Activated T-cell treated with anti-CD3 and anti-CD28 coated beads for 4 hours (primary cell): ENCODE measurements around the gene MRPS34.
"Not testable (repeated sequence)": the region's sequence is repeated elsewhere in the genome, so short reads cannot be mapped to it uniquely, and the experiment has no call there.

Source experiments
- DNase-seq: peaks from one replicate; pipeline ENCODE4 v3.0.0-alpha.2; 2020

MRPS34 gene

DNA sequence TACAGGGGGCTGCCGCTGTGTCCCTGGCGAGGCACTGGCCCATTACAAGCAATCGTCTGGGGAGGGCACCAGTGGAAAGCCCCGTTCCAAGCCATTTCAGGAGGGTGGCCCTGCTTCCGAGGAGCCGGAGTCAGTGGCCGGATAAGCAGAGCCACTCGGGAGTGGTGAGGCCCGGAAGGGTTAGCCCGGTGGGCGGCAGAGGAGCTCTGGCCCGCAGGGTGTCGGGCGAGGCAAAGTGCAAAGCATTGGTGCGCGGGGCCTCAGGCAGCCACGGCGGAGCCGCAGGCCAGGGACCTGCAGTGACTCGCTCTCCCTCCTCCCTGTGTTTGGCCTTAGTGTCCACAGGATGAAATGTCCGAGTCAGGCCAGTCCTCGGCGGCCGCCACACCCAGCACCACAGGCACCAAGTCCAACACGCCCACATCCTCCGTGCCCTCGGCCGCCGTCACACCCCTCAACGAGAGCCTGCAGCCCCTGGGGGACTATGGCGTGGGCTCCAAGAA is 26.2 kb downstream of the MRPS34 start:
- DNase-seq, result no peak

DNA sequence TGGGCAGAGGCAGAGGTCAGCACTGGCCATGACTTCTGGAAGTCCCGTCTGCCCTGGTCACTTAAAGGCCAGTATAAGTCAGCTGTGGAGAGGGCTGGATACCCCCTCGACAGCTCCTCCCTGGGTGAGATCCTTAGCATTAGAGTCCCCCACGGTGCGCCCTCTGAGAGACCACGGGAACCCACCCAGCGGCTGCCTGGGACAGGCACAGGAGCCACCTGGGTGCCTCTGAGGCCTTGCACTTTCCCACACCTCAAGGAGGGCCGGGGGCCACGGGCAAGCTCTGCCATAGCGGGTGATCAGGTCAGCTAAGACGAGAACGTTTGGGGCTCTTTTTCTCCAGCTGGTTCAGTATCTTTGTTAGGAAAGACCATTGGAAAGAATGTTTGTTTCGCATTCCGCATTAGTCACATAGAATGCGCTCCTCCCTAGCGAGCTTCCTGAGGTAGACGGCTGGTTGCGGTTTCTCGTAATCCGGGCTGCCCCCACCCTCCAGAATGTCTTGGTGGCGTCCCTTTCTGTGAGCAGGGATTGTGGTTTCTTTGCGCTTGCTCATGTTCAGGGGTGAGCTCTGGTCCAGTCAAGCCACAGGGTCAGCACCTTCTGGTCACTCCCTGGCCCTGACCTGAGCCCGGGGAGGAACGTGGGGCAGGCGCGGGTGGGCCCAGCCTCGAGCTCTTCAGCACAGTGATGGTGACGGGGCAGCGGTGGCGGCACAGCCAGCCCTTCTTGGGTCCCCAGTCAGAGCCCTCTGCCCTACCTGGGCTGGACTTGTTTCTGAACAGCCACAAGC is 26.8 kb downstream of the MRPS34 start:
- no peak for DNase-seq

DNA sequence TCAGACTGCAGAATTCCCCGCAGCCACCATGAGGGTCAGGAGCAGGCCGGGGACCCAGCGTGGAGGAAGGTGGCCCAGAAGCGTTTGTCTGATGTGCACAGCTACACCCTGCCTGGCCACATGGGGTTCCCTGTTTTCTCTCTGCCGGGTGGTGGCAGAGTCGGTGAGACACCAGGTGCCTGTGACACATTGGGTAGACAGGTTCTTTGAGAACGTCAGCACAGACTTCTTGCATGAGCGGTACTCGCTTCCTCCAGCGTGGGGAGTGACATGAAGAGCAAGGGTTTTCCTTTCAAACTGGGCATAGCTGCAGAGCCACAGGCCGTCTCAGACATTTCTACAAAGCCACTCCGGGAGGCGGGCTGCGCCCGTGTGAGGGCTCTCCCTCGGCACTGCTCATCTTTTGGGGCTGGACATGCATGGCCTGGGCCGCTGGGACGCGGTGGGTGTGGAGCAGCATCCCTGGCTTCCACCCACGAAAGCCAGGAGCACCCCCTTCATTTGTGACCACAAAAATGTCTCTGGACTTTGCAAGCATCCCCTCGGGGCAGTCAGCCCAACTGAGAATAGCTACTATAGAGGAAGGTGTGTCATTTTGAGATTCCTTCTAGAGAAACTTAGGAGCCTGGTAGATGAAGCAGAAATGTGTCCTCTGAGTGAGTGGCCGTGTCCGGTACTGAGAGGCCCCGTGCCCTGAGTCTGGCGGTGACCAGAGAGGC is 27.6 kb downstream of the MRPS34 start:
- DNase-seq, result no peak

- no peak for DNase-seq
These were observed 28.5 kb downstream of the MRPS34 start for GRCh38 chr16:1744338-1744840.

DNA sequence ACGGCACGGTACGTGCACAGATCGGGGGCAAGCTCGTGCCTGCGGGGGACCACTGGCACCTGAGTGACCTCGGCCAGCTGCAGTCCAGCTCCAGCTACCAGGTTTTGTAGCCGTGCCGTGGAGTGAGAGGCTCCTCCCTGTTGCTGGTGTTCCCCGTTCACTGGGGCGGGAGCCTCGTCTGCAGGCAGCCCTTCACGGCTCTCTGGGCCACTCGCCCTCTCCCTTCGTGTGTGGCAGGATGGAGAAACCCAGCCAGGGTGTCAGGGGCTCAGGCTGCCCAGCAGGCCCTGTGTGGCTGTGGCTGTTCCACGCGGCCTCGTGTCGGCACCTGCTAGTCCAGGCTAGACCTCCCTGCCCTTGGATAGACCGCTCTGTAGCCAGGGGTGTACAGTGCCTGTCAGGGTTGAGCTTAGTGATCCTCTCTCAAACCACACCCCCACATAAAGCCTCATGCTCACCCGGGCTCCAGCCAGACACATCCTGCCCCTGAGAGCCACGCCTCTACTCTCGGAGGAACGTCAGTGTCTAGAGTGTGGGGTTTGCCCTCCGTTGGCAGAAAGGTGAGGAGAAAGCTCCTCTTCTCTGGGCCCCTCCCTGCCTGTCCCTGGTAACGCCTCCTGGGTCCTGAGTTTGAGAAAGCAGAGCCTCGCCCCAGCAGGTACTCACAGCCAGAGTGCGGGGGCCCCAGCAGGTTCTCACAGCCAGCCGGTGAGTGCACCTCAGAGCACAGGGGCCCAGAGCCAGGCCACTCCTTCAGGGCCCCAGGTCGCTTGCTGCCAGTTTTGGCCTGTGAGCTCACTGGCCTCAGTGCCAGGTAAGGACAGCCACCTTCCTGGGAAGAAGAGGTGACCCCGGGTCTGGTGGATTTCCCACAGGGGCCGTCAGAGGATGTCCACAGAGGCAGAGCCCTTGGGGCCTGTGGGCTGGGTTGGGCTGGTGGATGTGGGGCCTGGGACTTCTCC is 29.3 kb downstream of the MRPS34 start:
- no peak for DNase-seq

DNA sequence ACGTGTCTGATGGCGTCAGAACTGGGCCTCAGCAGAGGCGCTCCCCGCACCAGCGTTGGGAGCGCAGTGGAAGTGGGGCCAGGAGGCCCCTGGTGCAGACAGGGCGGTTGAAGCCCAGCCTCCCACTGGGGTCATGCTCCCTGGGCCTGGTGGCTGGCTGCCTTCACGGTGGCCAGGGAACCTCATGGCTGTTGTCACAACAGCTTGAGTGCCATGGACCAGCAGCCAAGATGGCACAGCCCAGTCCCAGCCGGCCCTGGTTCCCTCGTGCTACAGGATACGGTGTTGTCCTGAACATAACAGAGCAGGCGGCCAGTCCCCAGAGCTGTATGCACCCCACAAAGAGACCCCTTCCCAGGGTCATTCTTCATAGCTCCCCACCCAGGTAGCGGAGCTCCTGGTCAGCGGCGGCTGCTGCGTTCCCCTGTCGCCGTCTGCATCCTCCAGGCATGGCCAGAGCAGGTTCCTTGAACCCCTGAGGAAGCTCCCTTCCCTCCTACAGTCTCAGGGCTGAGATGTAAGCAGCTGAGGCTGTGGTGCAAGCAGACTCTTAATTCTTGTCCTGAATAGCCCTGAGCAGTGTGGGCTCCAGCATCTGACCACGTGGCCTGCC is 31.3 kb downstream of the MRPS34 start:
- DNase-seq, result no peak

DNA sequence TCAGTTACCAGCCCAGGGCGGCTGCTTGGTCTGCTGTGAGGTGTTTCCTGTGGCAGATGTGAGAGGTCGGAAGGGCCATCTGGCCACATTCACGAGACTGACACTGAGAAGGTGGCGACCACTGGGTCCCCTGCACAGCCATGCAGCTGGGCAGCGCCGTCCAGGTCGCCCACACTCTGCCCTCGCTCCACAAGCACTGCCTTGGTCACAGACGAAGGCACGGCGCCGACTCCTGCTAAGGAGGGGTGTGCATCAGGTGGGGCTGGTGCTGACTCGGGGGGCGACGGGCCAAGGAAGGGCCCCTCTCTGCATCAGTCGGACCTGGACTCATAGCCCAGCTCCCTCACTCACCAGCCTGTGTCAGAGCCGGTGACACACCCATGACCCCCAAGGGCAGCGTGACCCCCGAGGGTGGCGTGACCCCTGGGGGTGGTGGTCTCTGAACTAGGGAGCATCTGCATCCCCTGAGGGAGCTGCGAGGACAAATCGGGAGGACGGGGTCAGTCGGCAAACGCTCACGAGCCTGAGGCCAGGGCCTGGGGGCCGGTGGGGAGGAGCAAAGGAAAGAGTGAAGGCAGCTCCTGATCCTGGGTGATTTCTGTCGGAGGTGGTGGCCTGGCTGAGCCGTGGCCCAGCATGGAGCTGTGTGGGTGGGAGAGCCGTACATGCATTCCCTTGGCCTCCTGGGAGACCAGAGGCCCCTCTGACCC is 32.0 kb downstream of the MRPS34 start:
- DNase-seq, result no peak

GRCh38 chr16:1740234-1740633 is 32.7 kb downstream of the MRPS34 start:
- no peak for DNase-seq

GRCh38 chr16:1734816-1735215 is 38.1 kb downstream of the MRPS34 start:
- no peak for DNase-seq

DNA sequence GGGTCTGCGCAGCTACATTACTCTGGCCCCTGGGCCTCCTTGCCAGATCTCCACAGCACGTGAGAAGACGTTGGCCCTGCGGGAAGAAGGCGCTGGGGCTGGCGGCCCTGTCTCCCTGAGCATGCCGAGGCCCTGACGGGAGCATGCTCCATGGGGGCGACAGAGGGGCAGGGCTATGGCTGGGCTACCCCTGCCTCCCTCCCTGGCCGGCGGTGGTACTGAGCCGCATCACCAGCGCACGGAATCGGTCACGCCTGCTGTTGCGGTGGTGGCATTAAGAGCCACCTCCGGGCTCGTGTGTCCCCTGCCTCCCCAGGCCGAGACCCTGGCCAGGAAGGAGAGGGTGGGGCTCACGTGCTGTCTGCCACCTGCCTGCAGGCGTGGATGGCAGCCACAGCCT is 38.8 kb downstream of the MRPS34 start:
- no peak for DNase-seq

GRCh38 chr16:1732551-1732987 is 40.4 kb downstream of the MRPS34 start:
- DNase-seq, result not testable (repeated sequence)

- DNase-seq, result no peak
These were observed 40.9 kb downstream of the MRPS34 start for GRCh38 chr16:1732071-1732470.

DNA sequence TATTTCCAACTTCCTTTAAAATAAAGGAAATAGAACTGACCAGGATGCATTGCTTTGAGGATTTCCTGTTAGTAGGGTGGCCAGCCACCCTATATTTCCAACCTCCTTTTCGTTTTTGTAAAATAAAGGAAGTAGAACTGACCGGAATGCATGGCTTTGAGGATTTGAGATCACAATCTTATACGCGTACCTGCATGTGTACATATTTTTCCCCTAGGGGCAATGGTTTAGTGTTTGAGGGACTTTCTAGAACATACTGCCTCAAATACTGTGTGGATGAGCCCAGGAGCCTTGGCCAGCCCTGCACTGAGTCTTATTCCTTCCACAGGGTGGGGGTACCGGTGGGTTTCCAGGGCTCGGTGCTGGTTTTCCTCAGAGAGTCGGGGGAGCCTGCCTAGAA is 41.3 kb downstream of the MRPS34 start:
- no peak for DNase-seq

GRCh38 chr16:1731073-1731472 is 41.9 kb downstream of the MRPS34 start:
- no peak for DNase-seq

GRCh38 chr16:1729445-1729844 is 43.5 kb downstream of the MRPS34 start:
- DNase-seq, result no peak

GRCh38 chr16:1729026-1729425 is 43.9 kb downstream of the MRPS34 start:
- no peak for DNase-seq

GRCh38 chr16:1727651-1728624 is 45.0 kb downstream of the MRPS34 start:
- no peak for DNase-seq

DNA sequence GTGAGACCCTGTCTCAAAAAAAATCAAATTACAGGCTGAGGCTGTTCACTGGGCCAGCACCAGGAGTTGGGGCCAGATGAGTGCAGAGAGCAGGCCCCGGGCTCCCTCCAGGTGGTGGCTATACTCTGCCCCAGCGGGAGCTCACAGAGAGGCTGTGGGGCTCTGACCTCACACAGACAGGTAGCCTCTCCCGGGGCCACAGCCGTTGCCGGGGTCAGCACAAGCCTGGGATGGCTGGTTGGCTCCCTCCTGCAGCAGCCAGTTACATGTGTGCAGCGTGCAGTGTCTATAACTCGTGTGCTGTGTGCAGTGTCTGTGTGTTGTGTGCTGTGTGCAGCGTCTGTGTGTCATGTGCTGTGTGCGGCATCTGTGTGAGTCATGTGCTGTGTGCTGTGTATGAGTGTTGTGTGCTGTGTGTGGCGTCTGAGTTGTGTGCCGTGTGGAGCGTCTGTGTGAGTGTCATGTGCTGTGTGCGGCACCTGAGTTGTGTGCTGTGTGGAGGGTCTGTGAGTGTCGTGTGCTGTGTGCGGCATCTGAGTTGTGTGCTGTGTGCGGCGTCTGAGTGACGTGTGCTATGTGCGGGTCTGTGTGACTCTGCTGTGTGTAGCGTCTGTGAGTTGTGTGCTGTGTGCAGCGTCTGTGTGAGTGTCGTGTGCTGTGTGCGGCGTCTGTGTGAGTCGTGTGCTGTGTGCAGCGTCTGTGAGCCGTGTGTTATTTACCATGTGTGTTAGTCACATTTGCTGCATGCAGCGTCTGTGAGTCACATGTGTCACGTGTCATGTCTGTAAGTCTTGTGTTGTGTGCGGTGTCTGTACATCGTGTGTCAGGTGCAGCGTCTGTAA is 46.1 kb downstream of the MRPS34 start:
- DNase-seq, result no peak

DNA sequence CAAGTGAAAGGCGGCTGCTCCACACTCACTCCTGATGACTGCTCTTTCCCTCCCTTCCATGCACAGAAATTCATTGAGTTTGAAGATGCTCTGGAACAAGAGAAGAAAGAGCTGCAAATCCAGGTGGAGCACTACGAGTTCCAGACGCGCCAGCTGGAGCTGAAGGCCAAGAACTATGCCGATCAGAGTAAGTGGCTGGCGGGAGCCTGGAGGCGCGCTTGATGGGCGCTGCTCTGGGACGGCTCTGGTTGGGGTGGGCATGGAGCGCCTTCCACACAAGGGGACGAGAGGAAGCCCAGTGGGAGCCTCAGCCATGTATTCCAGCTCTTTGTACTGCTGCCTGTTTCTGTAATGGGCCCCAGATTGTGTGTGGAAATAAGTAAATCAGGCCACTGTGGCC is 48.4 kb downstream of the MRPS34 start:
- DNase-seq, result no peak
